ENCODE data around the gene TBATA. TPM values are rescaled to one million over a fixed set of nuclear protein-coding genes. Genes with fewer than 3 reads are reported as not detected.

Gene TBATA
- total and polyA plus RNA-seq, 11 donors = not detected

GRCh38 chr10:70732569-70732968, 52.6 kb downstream of the TBATA start:
- WGBS, 4 donors = 96 to 100% (median 98%) methylated on average over 4 of the region's 4 CpGs
- DNase-seq (no peak), ATAC-seq (no peak)
- H3K36me3 ChIP-seq = no peaks in the 10 kb centered on the region
- intact Hi-C loops (cut with DNase I) = no loop called here
- no peak overlapping the region for H3K4me3 ChIP-seq
- H3K27ac ChIP-seq = no peak overlapping the region
- H3K4me1 ChIP-seq = peaks cover 0 to 11% (median 0%) of the 10 kb centered on the region in 12 donors
- no peak for TF ChIP-seq POLR2A (IDR thresholded peaks at IDR 0.05)
- no peak for TF ChIP-seq CTCF (IDR thresholded peaks at IDR 0.05)
- no peaks in the 10 kb centered on the region for H3K9me3 ChIP-seq
- H3K27me3 ChIP-seq = no peaks in the 10 kb centered on the region

GRCh38 chr10:70730955-70731354, 54.2 kb downstream of the TBATA start:
- no peak for TF ChIP-seq CTCF (IDR thresholded peaks at IDR 0.05)
- TF ChIP-seq POLR2A (IDR thresholded peaks at IDR 0.05) = no peak
- peaks cover 0 to 18% (median 0%) of the 10 kb centered on the region in 12 donors for H3K4me1 ChIP-seq
- DNase-seq (no peak), ATAC-seq (no peak)
- H3K27me3 ChIP-seq = no peaks in the 10 kb centered on the region
- H3K36me3 ChIP-seq = no peaks in the 10 kb centered on the region
- no peak overlapping the region for H3K27ac ChIP-seq
- intact Hi-C loops (cut with DNase I) = no loop called here
- H3K4me3 ChIP-seq = no peak overlapping the region
- WGBS, 4 donors = 83 to 91% (median 88%) methylated on average over 2 of the region's 2 CpGs
- H3K9me3 ChIP-seq = no peaks in the 10 kb centered on the region

GRCh38 chr10:70729763-70730357, 55.3 kb downstream of the TBATA start:
- peak in 1 of 5 donors; percentile 54 for DNase-seq
- 58 to 88% (median 77%) methylated on average over 5 to 16 of the region's 16 CpGs for WGBS, 4 donors
- TF ChIP-seq CTCF (IDR thresholded peaks at IDR 0.05) = no peak
- TF ChIP-seq POLR2A (IDR thresholded peaks at IDR 0.05) = no peak
- Histone ChIP-seq H3K36me3 (no peaks in the 10 kb centered on the region), H3K9me3 (no peaks in the 10 kb centered on the region), H3K27ac (no peak overlapping the region), H3K27me3 (no peaks in the 10 kb centered on the region), H3K4me1 (peaks cover 0 to 18% (median 0%) of the 10 kb centered on the region in 12 donors), H3K4me3 (no peak overlapping the region)
- intact Hi-C loops (cut with DNase I) = no loop called here
- ATAC-seq = peak in 1 of 4 donors; percentile 38

GRCh38 chr10:70728328-70728727, 56.8 kb downstream of the TBATA start:
- TF ChIP-seq POLR2A (IDR thresholded peaks at IDR 0.05) (no peak), CTCF (IDR thresholded peaks at IDR 0.05) (no peak)
- no peak for DNase-seq
- Histone ChIP-seq H3K9me3 (no peaks in the 10 kb centered on the region), H3K4me1 (peaks cover 0 to 18% (median 0%) of the 10 kb centered on the region in 12 donors), H3K36me3 (no peaks in the 10 kb centered on the region), H3K27me3 (no peaks in the 10 kb centered on the region), H3K4me3 (no peak overlapping the region), H3K27ac (no peak overlapping the region)
- peak in 2 of 4 donors; percentile 63 to 78 for ATAC-seq
- intact Hi-C loops (cut with DNase I) = no loop called here
- WGBS, 4 donors = 46 to 62% (median 59%) methylated on average over 2 of the region's 2 CpGs

Measured in heart left ventricle (tissue), 16 donors.